Neural progenitor cell (in vitro differentiated cells): Measurements from ENCODE around the gene CCR6.

Experiments
- CTCF ChIP-seq: fragments of 200-600 bp; sonication (generic); IDR thresholded peaks from 2 replicates; pipeline ENCODE4 v1.5.1; 2017; ENCODE audit warnings: antibody characterized with exemption, mild to moderate bottlenecking
- EZH2 ChIP-seq: fragments of 200-600 bp; sonication (generic); IDR thresholded peaks from 2 replicates; pipeline ENCODE4 v1.6.1; 2017; ENCODE audit warnings: antibody characterized with exemption, mild to moderate bottlenecking, moderate library complexity
- EZH2phosphoT487 ChIP-seq: fragments of 200-600 bp; sonication (generic); IDR thresholded peaks from 2 replicates; pipeline ENCODE4 v1.6.1; 2017; ENCODE audit warnings: antibody characterized with exemption

- TF ChIP-seq EZH2phosphoT487 (no peak), CTCF (no peak), EZH2 (no peak)
These were observed 8.7 kb upstream of the CCR6 start for GRCh38 chr6:167113935-167114910.
